HEK293 (cell line): ENCODE data around the gene SRP9.
A peak's percentile ranks its signal among the peaks of the same experiment; 100 is the strongest.

ENCODE experiments used
- CTCF ChIA-PET: fragments of 350-600 bp; formaldehyde crosslinking; extraction: SDS; loops from one replicate; lab custom pipeline; 2021; ENCODE audit warnings: antibody characterized with exemption; lab: Yijun Ruan, JAX
- POLR2A ChIA-PET: fragments of 300-600 bp; formaldehyde crosslinking; extraction: SDS; loops from one replicate; lab custom pipeline; 2020; ENCODE audit warnings: antibody characterized with exemption, inconsistent platforms; lab: Yijun Ruan, JAX
- H3K27ac ChIP-seq: fragments of 200-500 bp; sonication (Bioruptor generic); 2 replicates; pipeline ENCODE4 v1.5.1; 2014; ENCODE audit warnings: low read depth, low read length, control low read depth, inconsistent platforms; ENCODE audit errors: extremely low read depth
- H3K36me3 ChIP-seq, 2 experiments: fragments of 200-500 bp in 1 of 2; sonication (Bioruptor generic) in 1 of 2; 1 replicate in 1 of 2; 2 replicates in 1 of 2; pipeline ENCODE4 v1.5.1; 2014 to 2017; ENCODE audit warnings: inconsistent platforms in 2 of 2, low read length in 2 of 2; ENCODE audit not compliant: control insufficient read depth in 2 of 2, insufficient read depth in 1 of 2
- H3K4me1 ChIP-seq: fragments of 200-500 bp; sonication (Bioruptor generic); 2 replicates; pipeline ENCODE4 v1.5.1; 2014; ENCODE audit warnings: mild to moderate bottlenecking, low read length, inconsistent platforms; ENCODE audit not compliant: control insufficient read depth, insufficient read depth
- H3K4me3 ChIP-seq: 2 replicates; pipeline ENCODE4 v1.5.1; 2011; ENCODE audit warnings: low read depth, mild to moderate bottlenecking, control low read depth, low read length, moderate library complexity
- H3K9me3 ChIP-seq: fragments of 200-500 bp; sonication (Bioruptor generic); 2 replicates; pipeline ENCODE4 v1.5.1; 2014; ENCODE audit warnings: low read depth, low read length, inconsistent platforms; ENCODE audit not compliant: control insufficient read depth, insufficient read depth
- BCL11A ChIP-seq: fragments of 450-650 bp; formaldehyde crosslinking; IDR thresholded peaks from 2 replicates; pipeline ENCODE4 v1.5.1; 2016; ENCODE audit warnings: low read depth, missing biosample characterization, missing genetic modification characterization
- ELK4 ChIP-seq: IDR thresholded peaks from 2 replicates; pipeline ENCODE4 v1.6.1; 2011; ENCODE audit warnings: mild to moderate bottlenecking, low read depth, low read length, borderline replicate concordance
- MEIS1 ChIP-seq: sonication (generic); formaldehyde crosslinking; IDR thresholded peaks from 2 replicates; pipeline ENCODE4 v1.8.1; 2022; ENCODE audit warnings: missing genetic modification reagents, mild to moderate bottlenecking, borderline replicate concordance
- MYNN ChIP-seq: fragments of 450-650 bp; formaldehyde crosslinking; IDR thresholded peaks from 2 replicates; pipeline ENCODE4 v1.5.1; 2016; ENCODE audit warnings: missing biosample characterization, missing genetic modification characterization, borderline replicate concordance
- TCF7L2 ChIP-seq: IDR thresholded peaks from 2 replicates; pipeline ENCODE4 v1.6.1; 2011; ENCODE audit warnings: low read depth, mild to moderate bottlenecking, inconsistent platforms, low read length, moderate library complexity, borderline replicate concordance
- ZBTB10 ChIP-seq: fragments of 450-650 bp; formaldehyde crosslinking; IDR thresholded peaks from 2 replicates; pipeline ENCODE4 v1.5.1; 2016; ENCODE audit warnings: missing biosample characterization, missing genetic modification characterization
- ZFP37 ChIP-seq: fragments of 450-650 bp; formaldehyde crosslinking; IDR thresholded peaks from 2 replicates; pipeline ENCODE4 v1.5.1; 2016; ENCODE audit warnings: missing biosample characterization, missing genetic modification characterization
- ZNF133 ChIP-seq: fragments of 450-650 bp; formaldehyde crosslinking; IDR thresholded peaks from 2 replicates; pipeline ENCODE4 v1.5.1; 2016; ENCODE audit warnings: missing biosample characterization, missing genetic modification characterization
- ZNF146 ChIP-seq: fragments of 450-650 bp; formaldehyde crosslinking; IDR thresholded peaks from 2 replicates; pipeline ENCODE4 v1.5.1; 2016; ENCODE audit warnings: missing biosample characterization, missing genetic modification characterization
- ZNF16 ChIP-seq: fragments of 450-650 bp; formaldehyde crosslinking; IDR thresholded peaks from 2 replicates; pipeline ENCODE4 v1.5.1; 2016; ENCODE audit warnings: low read depth, missing biosample characterization, missing genetic modification characterization
- ZNF280D ChIP-seq: fragments of 450-650 bp; formaldehyde crosslinking; IDR thresholded peaks from 2 replicates; pipeline ENCODE4 v1.5.1; 2016; ENCODE audit warnings: missing biosample characterization, missing genetic modification characterization
- ZNF366 ChIP-seq: fragments of 450-650 bp; formaldehyde crosslinking; conservative IDR thresholded peaks from 2 replicates; pipeline ENCODE4 v1.5.1; 2016; ENCODE audit warnings: missing biosample characterization, missing genetic modification characterization
- ZNF449 ChIP-seq: fragments of 450-650 bp; formaldehyde crosslinking; IDR thresholded peaks from 2 replicates; pipeline ENCODE4 v1.5.1; 2017; ENCODE audit warnings: missing biosample characterization, mild to moderate bottlenecking, missing genetic modification characterization, moderate library complexity
- ZNF514 ChIP-seq: fragments of 450-650 bp; formaldehyde crosslinking; IDR thresholded peaks from 2 replicates; pipeline ENCODE4 v1.5.1; 2016; ENCODE audit warnings: missing biosample characterization, missing genetic modification characterization
- ZNF558 ChIP-seq: fragments of 450-650 bp; formaldehyde crosslinking; IDR thresholded peaks from 2 replicates; pipeline ENCODE4 v1.5.1; 2016; ENCODE audit warnings: missing biosample characterization, missing genetic modification characterization
- ZNF561 ChIP-seq: fragments of 450-650 bp; IDR thresholded peaks from 2 replicates; pipeline ENCODE4 v1.5.1; 2018; ENCODE audit warnings: missing biosample characterization, missing genetic modification characterization, borderline replicate concordance
- ZNF585B ChIP-seq: fragments of 450-650 bp; formaldehyde crosslinking; IDR thresholded peaks from 2 replicates; pipeline ENCODE4 v1.5.1; 2016; ENCODE audit warnings: missing biosample characterization, missing genetic modification characterization
- ZNF596 ChIP-seq: fragments of 450-650 bp; IDR thresholded peaks from 2 replicates; pipeline ENCODE4 v1.5.0; 2018; ENCODE audit warnings: missing biosample characterization, mild to moderate bottlenecking, missing genetic modification characterization, moderate library complexity
- ZNF610 ChIP-seq: fragments of 450-650 bp; formaldehyde crosslinking; IDR thresholded peaks from 2 replicates; pipeline ENCODE4 v1.5.1; 2016; ENCODE audit warnings: missing biosample characterization, missing genetic modification characterization, borderline replicate concordance
- ZNF624 ChIP-seq: fragments of 450-650 bp; formaldehyde crosslinking; IDR thresholded peaks from 2 replicates; pipeline ENCODE4 v1.5.1; 2017; ENCODE audit warnings: missing biosample characterization, missing genetic modification characterization
- ZNF747 ChIP-seq: fragments of 450-650 bp; formaldehyde crosslinking; IDR thresholded peaks from 2 replicates; pipeline ENCODE4 v1.5.1; 2016; ENCODE audit warnings: missing biosample characterization, missing genetic modification characterization
- ZNF785 ChIP-seq: fragments of 450-650 bp; formaldehyde crosslinking; IDR thresholded peaks from 2 replicates; pipeline ENCODE4 v1.5.1; 2016; ENCODE audit warnings: missing biosample characterization, missing genetic modification characterization

Gene SRP9

GRCh38 chr1:225749706-225750105 lies 27.9 kb upstream of the SRP9 start:
- Histone ChIP-seq H3K27ac (no peak overlapping the region), H3K4me1 (no peaks in the 10 kb centered on the region), H3K36me3 (no peaks in the 10 kb centered on the region), H3K9me3 (no peaks in the 10 kb centered on the region), H3K4me3 (no peak overlapping the region)
- ChIA-PET CTCF (interaction anchor here (0.6 to 1.8 kb wide), 4 partner anchors 23 to 237 kb away, joined by 3 to 10 read pairs (median 4); no protein-coding TSS in a partner anchor), POLR2A (interaction anchor here (0.6 to 1.1 kb wide), 3 partner anchors 12 to 90 kb away, joined by 3 read pairs; no protein-coding TSS in a partner anchor)
- TF ChIP-seq MEIS1: no peak

- Histone ChIP-seq H3K27ac (no peak overlapping the region), H3K4me3 (no peak overlapping the region), H3K4me1 (peaks cover 6% of the 10 kb centered on the region), H3K9me3 (no peaks in the 10 kb centered on the region), H3K36me3 (no peaks in the 10 kb centered on the region)
- POLR2A ChIA-PET: interaction anchor here (1.1 kb wide), 1 partner anchor 13 kb away, joined by 3 read pairs; no protein-coding TSS in a partner anchor
- CTCF ChIA-PET: interaction anchor here (0.7 to 1.8 kb wide), 4 partner anchors 22 to 236 kb away, joined by 3 to 10 read pairs (median 3); partner anchors contain the start of gene SRP9
- no peak for TF ChIP-seq ZBTB10 (tag by site-specific recombination)
- TF ChIP-seq ZNF514: no peak
- no peak for TF ChIP-seq ZNF596 (tag by site-specific recombination)
- TF ChIP-seq ZNF133 (tag by site-specific recombination): peak; percentile 5; the same call in 1 of the 2 replicates
- TF ChIP-seq ZNF280D: no peak
These were observed 27.2 kb upstream of the SRP9 start for GRCh38 chr1:225750420-225750819.

GRCh38 chr1:225750875-225751824 lies 26.5 kb upstream of the SRP9 start:
- no peaks in the 10 kb centered on the region for H3K9me3 ChIP-seq
- H3K4me3 ChIP-seq: no peak overlapping the region
- H3K27ac ChIP-seq: no peak overlapping the region
- no peaks in the 10 kb centered on the region for H3K36me3 ChIP-seq
- POLR2A ChIA-PET: interaction anchor here (1.4 to 1.5 kb wide), 2 partner anchors 11 to 96 kb away, joined by 4 to 6 read pairs; no protein-coding TSS in a partner anchor
- CTCF ChIA-PET: interaction anchor here (0.9 to 1.0 kb wide), 3 partner anchors 9 to 26 kb away, joined by 3 read pairs; partner anchors contain the start of gene SRP9
- H3K4me1 ChIP-seq: peaks cover 6% of the 10 kb centered on the region
- TF ChIP-seq ZFP37 (tag by site-specific recombination) (no peak), ZNF449 (tag by site-specific recombination) (no peak), ZNF366 (tag by site-specific recombination) (no peak), ELK4 (no peak), ZNF747 (tag by site-specific recombination) (no peak), TCF7L2 (no peak), BCL11A (tag by site-specific recombination) (no peak), ZNF785 (tag by site-specific recombination) (no peak), ZNF146 (tag by site-specific recombination) (no peak), ZNF610 (tag by site-specific recombination) (no peak), ZNF561 (tag by site-specific recombination) (no peak), MYNN (tag by site-specific recombination) (no peak), ZNF16 (tag by site-specific recombination) (no peak), ZNF585B (no peak), ZNF624 (tag by site-specific recombination) (no peak), ZNF558 (no peak)
